Tibial nerve (tissue), 4 donors: ENCODE data around the gene CAMK2G.

Source experiments
- CTCF ChIP-seq, 5 experiments: fragments of 200-600 bp in 3 of 5; fragments of 450-650 bp in 2 of 5; sonication (generic) in 3 of 5; IDR thresholded peaks; one replicate each; pipeline ENCODE4 v1.5.1; 2016 to 2019; ENCODE audit warnings: antibody characterized with exemption in 5 of 5, mild to moderate bottlenecking in 3 of 5, moderate library complexity in 2 of 5
- EP300 ChIP-seq, 2 donors: sonication (generic); formaldehyde crosslinking; IDR thresholded peaks; one replicate each; pipeline ENCODE4 v1.6.1; 2017; ENCODE audit warnings: antibody characterized with exemption in 2 of 2, mild to moderate bottlenecking in 1 of 2
- POLR2A ChIP-seq, 2 donors: fragments of 450-650 bp; IDR thresholded peaks; one replicate each; pipeline ENCODE4 v1.6.1; 2017; ENCODE audit warnings: antibody characterized with exemption in 2 of 2, mild to moderate bottlenecking in 2 of 2, moderate library complexity in 2 of 2

GRCh38 chr10:73801253-73801590 is 73.1 kb downstream of the CAMK2G start:
- TF ChIP-seq POLR2A (IDR thresholded peaks at IDR 0.05) (no peak), CTCF (IDR thresholded peaks at IDR 0.05) (no peak), EP300 (IDR thresholded peaks at IDR 0.05) (no peak)
